Activated effector memory CD4-positive, alpha-beta T cell treated with Interleukin-2 at 50 U/mL for 16 hours (primary cell): Measurements from ENCODE around the gene SPATA19.
"Not testable (repeated sequence)": the region's sequence is repeated elsewhere in the genome, so short reads cannot be mapped to it uniquely, and the experiment has no call there.

Experiments used
- DNase-seq: peaks from one replicate; pipeline ENCODE4 v3.0.0-alpha.2; 2020

The SPATA19 gene

GRCh38 chr11:133845413-133845812, at the start of gene SPATA19:
SPATA19 (minus strand) TSS chr11:133845513; CDS start chr11:133845446, 67 bp downstream.
- no peak for DNase-seq

GRCh38 chr11:133895061-133895479, 49.8 kb upstream of the SPATA19 start:
- no peak for DNase-seq

- no peak for DNase-seq
Observed at GRCh38 chr11:133893381-133893780, 48.1 kb upstream of the SPATA19 start.

- no peak for DNase-seq
Observed at GRCh38 chr11:133892584-133893380, 47.5 kb upstream of the SPATA19 start.

- DNase-seq, result no peak
Observed at GRCh38 chr11:133892126-133892525, 46.8 kb upstream of the SPATA19 start.

GRCh38 chr11:133889893-133890292, 44.6 kb upstream of the SPATA19 start:
- no peak for DNase-seq

GRCh38 chr11:133889188-133889587, 43.9 kb upstream of the SPATA19 start:
- no peak for DNase-seq

GRCh38 chr11:133887692-133888332, 42.5 kb upstream of the SPATA19 start:
- no peak for DNase-seq

- no peak for DNase-seq
Observed at GRCh38 chr11:133886029-133886428, 40.7 kb upstream of the SPATA19 start.

- DNase-seq, result no peak
Observed at GRCh38 chr11:133872160-133872559, 26.8 kb upstream of the SPATA19 start.

GRCh38 chr11:133867456-133867855, 22.1 kb upstream of the SPATA19 start:
- no peak for DNase-seq

GRCh38 chr11:133865466-133865865, 20.2 kb upstream of the SPATA19 start:
- no peak for DNase-seq

GRCh38 chr11:133864756-133865155, 19.4 kb upstream of the SPATA19 start:
- no peak for DNase-seq

- DNase-seq, result no peak
Observed at GRCh38 chr11:133860151-133860550, 14.8 kb upstream of the SPATA19 start.

- not testable (repeated sequence) for DNase-seq
Observed at GRCh38 chr11:133854330-133854960, 9.1 kb upstream of the SPATA19 start.

- DNase-seq, result no peak
Observed at GRCh38 chr11:133844217-133844616, 1.1 kb downstream of the SPATA19 start.

- no peak for DNase-seq
Observed at GRCh38 chr11:133843454-133843987, 1.8 kb downstream of the SPATA19 start.

GRCh38 chr11:133842730-133843129, 2.6 kb downstream of the SPATA19 start:
- DNase-seq, result no peak

GRCh38 chr11:133842053-133842452, 3.3 kb downstream of the SPATA19 start:
- DNase-seq, result no peak

GRCh38 chr11:133841279-133842043, 3.9 kb downstream of the SPATA19 start:
- DNase-seq, result no peak

- DNase-seq, result no peak
Observed at GRCh38 chr11:133840479-133840941, 4.8 kb downstream of the SPATA19 start.
